ENCODE measurements around the gene PRKCB. TPM values are rescaled to one million over a fixed set of nuclear protein-coding genes. Genes with fewer than 3 reads are reported as not detected.

Gene PRKCB
- total RNA-seq, 4 donors from 2014 or later = 0.51 to 1.3 (median 1.1) TPM

GRCh38 chr16:24203675-24204074, 367.9 kb downstream of the PRKCB start:
- ATAC-seq (no peak), DNase-seq (no peak)
- no peak overlapping the region for H3K4me3 ChIP-seq
- no peaks in the 10 kb centered on the region for H3K36me3 ChIP-seq
- no peaks in the 10 kb centered on the region for H3K4me1 ChIP-seq
- intact Hi-C loops (cut with DNase I; ENCODE audit: low total_unique reads) (no loop called here), in situ Hi-C loops (cut with MboI; ENCODE audit: low sequenced_read_pairs in 4 of 4) (no loop called here)
- no peak overlapping the region for H3K27ac ChIP-seq
- no peaks in the 10 kb centered on the region for H3K27me3 ChIP-seq
- TF ChIP-seq POLR2A (IDR thresholded peaks at IDR 0.05) (no peak), CTCF (IDR thresholded peaks at IDR 0.05 in 4 of 5, conservative IDR thresholded peaks at IDR 0.05 in 1 of 5) (no peak)
- H3K9me3 ChIP-seq = no peaks in the 10 kb centered on the region

- Histone ChIP-seq H3K9me3 (no peaks in the 10 kb centered on the region), H3K36me3 (no peaks in the 10 kb centered on the region), H3K4me3 (no peak overlapping the region), H3K4me1 (no peaks in the 10 kb centered on the region), H3K27ac (no peak overlapping the region), H3K27me3 (no peaks in the 10 kb centered on the region)
- TF ChIP-seq CTCF (IDR thresholded peaks at IDR 0.05 in 4 of 5, conservative IDR thresholded peaks at IDR 0.05 in 1 of 5) (no peak), POLR2A (IDR thresholded peaks at IDR 0.05) (no peak)
- in situ Hi-C loops (cut with MboI; ENCODE audit: low sequenced_read_pairs in 4 of 4) (no loop called here), intact Hi-C loops (cut with DNase I; ENCODE audit: low total_unique reads) (no loop called here)
- DNase-seq (no peak), ATAC-seq (no peak)
Observed at GRCh38 chr16:24204150-24204665, 368.4 kb downstream of the PRKCB start.

DNA sequence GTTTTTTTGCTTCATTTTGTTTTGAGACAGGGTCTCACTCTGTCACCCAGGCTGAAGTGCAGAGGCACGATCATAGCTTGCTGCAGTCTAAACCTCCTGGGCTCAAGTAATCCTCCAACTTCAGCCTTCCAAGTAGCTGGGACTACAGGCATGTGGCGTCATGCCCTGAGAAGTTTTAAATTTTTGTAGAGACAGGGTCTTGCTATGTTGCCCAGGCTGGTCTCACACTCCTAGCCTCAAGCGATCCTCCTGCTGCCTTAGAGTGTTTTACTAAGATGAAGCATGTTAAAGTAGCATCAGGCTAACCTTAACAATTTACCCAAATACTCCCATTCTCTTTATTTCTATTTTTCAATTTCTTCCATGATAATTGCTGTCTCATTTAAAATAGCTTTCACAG, 371.1 kb downstream of the PRKCB start:
- intact Hi-C loops (cut with DNase I; ENCODE audit: low total_unique reads) (no loop called here), in situ Hi-C loops (cut with MboI; ENCODE audit: low sequenced_read_pairs in 4 of 4) (no loop called here)
- H3K36me3 ChIP-seq = no peaks in the 10 kb centered on the region
- no peak for DNase-seq
- TF ChIP-seq CTCF (IDR thresholded peaks at IDR 0.05 in 4 of 5, conservative IDR thresholded peaks at IDR 0.05 in 1 of 5) = no peak
- TF ChIP-seq POLR2A (IDR thresholded peaks at IDR 0.05) = no peak
- no peaks in the 10 kb centered on the region for H3K4me1 ChIP-seq
- H3K4me3 ChIP-seq = no peak overlapping the region
- H3K9me3 ChIP-seq = no peaks in the 10 kb centered on the region
- H3K27ac ChIP-seq = no peak overlapping the region
- no peak for ATAC-seq
- no peaks in the 10 kb centered on the region for H3K27me3 ChIP-seq

- intact Hi-C loops (cut with DNase I; ENCODE audit: low total_unique reads) = no loop called here
- DNase-seq = no peak
- in situ Hi-C loops (cut with MboI; ENCODE audit: low sequenced_read_pairs in 4 of 4) = no loop called here
- no peak for ATAC-seq
- H3K9me3 ChIP-seq = no peaks in the 10 kb centered on the region
- H3K27me3 ChIP-seq = no peaks in the 10 kb centered on the region
- no peak overlapping the region for H3K4me3 ChIP-seq
- no peak overlapping the region for H3K27ac ChIP-seq
- no peaks in the 10 kb centered on the region for H3K36me3 ChIP-seq
- no peaks in the 10 kb centered on the region for H3K4me1 ChIP-seq
- TF ChIP-seq POLR2A (IDR thresholded peaks at IDR 0.05) (no peak), CTCF (IDR thresholded peaks at IDR 0.05 in 4 of 5, conservative IDR thresholded peaks at IDR 0.05 in 1 of 5) (no peak)
Observed at GRCh38 chr16:24208710-24209109, 372.9 kb downstream of the PRKCB start.

GRCh38 chr16:24214992-24215391, 379.2 kb downstream of the PRKCB start:
- no peaks in the 10 kb centered on the region for H3K9me3 ChIP-seq
- H3K36me3 ChIP-seq = no peaks in the 10 kb centered on the region
- no peak overlapping the region for H3K27ac ChIP-seq
- no peak overlapping the region for H3K4me3 ChIP-seq
- no peaks in the 10 kb centered on the region for H3K27me3 ChIP-seq
- no peak for DNase-seq
- in situ Hi-C loops (cut with MboI; ENCODE audit: low sequenced_read_pairs in 4 of 4) = no loop called here
- ATAC-seq = no peak
- H3K4me1 ChIP-seq = no peaks in the 10 kb centered on the region
- intact Hi-C loops (cut with DNase I; ENCODE audit: low total_unique reads) = no loop called here
- TF ChIP-seq CTCF (IDR thresholded peaks at IDR 0.05 in 4 of 5, conservative IDR thresholded peaks at IDR 0.05 in 1 of 5) = no peak
- TF ChIP-seq POLR2A (IDR thresholded peaks at IDR 0.05) = no peak

All from gastrocnemius medialis (tissue), 4 donors.